ENCODE data around the gene IMP4. TPM values are rescaled to one million over a fixed set of nuclear protein-coding genes. Genes with fewer than 3 reads are reported as not detected.

Gene IMP4
- total and polyA plus RNA-seq, 10 of the 15 experiments (the other 5 are each of a cell fraction or from before 2014, with no cell fraction given), result 41.4 to 242 (median 166) TPM

- Histone ChIP-seq H3K79me2 (ENCODE audit: control insufficient read depth, insufficient read depth, low read length) (no peaks in the 10 kb centered on the region), H3K27me3 (replicated peaks in 1 of 2; ENCODE audit: control insufficient read depth in 2 of 2, insufficient read depth in 2 of 2, low read length in 1 of 2) (no peaks in the 10 kb centered on the region; a peak in 2 of 4 replicates), H3K4me3 (no peak overlapping the region), H3K27ac (ENCODE audit: control insufficient read depth, insufficient read depth) (no peak overlapping the region), H3K36me3 (ENCODE audit: control insufficient read depth in 2 of 2, insufficient read depth in 2 of 2, low read length in 1 of 2) (no peaks in the 10 kb centered on the region), H2AFZ (ENCODE audit: control insufficient read depth, low read depth, low read length) (no peak overlapping the region), H3K4me2 (ENCODE audit: control insufficient read depth, insufficient read depth) (no peak overlapping the region), H3K9ac (ENCODE audit: control insufficient read depth, insufficient read depth, low read length) (no peak overlapping the region), H4K20me1 (ENCODE audit: control insufficient read depth, insufficient read depth) (no peaks in the 10 kb centered on the region), H3K4me1 (ENCODE audit: control insufficient read depth, insufficient read depth, low read length) (no peaks in the 10 kb centered on the region), H3K9me3 (replicated peaks; ENCODE audit: control insufficient read depth, insufficient read depth, low read length) (no peaks in the 10 kb centered on the region)
- in situ Hi-C loops (cut with MboI), result no loop called here
- DNase-seq (ENCODE audit: low read depth, low spot score), result no peak
- WGBS (ENCODE audit: insufficient coverage, insufficient replicate concordance, low lambda C conversion rate, missing lambda C conversion rate), result 66% methylated on average over 3 of the region's 3 CpGs
- ChIA-PET CTCF (no interaction called here), POLR2A (no interaction called here), RAD21 (ENCODE audit: unreplicated experiment) (no interaction called here), SMC1A (ENCODE audit: uncharacterized antibody, unreplicated experiment) (no interaction called here)
- no peak for ATAC-seq
- no TSS peak for BruUV-seq (replicated peaks)
- FAIRE-seq, result no peak
- intact Hi-C loops (cut with micrococcal nuclease; ENCODE audit: unreplicated experiment), result no loop called here
- no peak for TF ChIP-seq PAX5 (IDR thresholded peaks at IDR 0.05; ENCODE audit: borderline replicate concordance, low read depth, low read length)
- TF ChIP-seq NBN (IDR thresholded peaks at IDR 0.05), result no peak
- no peak for TF ChIP-seq TBL1XR1 (IDR thresholded peaks at IDR 0.05; ENCODE audit: low read depth, low read length)
- TF ChIP-seq SMARCA5 (IDR thresholded peaks at IDR 0.05), result no peak
- TF ChIP-seq ZBTB40 (IDR thresholded peaks at IDR 0.05; ENCODE audit: borderline replicate concordance), result no peak
- no peak for TF ChIP-seq NFIC (IDR thresholded peaks at IDR 0.05; ENCODE audit: low read depth, low read length)
- TF ChIP-seq SREBF1 (IDR thresholded peaks at IDR 0.05; ENCODE audit: low read length), result no peak
- TF ChIP-seq TCF7 (IDR thresholded peaks at IDR 0.05; ENCODE audit: borderline replicate concordance), result no peak
- TF ChIP-seq E2F4 (IDR thresholded peaks at IDR 0.05; ENCODE audit: low read depth, low read length), result no peak
- no peak for TF ChIP-seq NFYA (IDR thresholded peaks at IDR 0.05; ENCODE audit: borderline replicate concordance, low read depth, low read length)
- TF ChIP-seq, protein P1, sequence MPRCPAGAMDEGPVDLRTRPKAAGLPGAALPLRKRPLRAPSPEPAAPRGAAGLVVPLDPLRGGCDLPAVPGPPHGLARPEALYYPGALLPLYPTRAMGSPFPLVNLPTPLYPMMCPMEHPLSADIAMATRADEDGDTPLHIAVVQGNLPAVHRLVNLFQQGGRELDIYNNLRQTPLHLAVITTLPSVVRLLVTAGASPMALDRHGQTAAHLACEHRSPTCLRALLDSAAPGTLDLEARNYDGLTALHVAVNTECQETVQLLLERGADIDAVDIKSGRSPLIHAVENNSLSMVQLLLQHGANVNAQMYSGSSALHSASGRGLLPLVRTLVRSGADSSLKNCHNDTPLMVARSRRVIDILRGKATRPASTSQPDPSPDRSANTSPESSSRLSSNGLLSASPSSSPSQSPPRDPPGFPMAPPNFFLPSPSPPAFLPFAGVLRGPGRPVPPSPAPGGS (IDR thresholded peaks at IDR 0.05; ENCODE audit: borderline replicate concordance, insufficient read depth, low read depth, low read length, poor library complexity, severe bottlenecking), result no peak
Observed at GRCh38 chr2:130319536-130319935, 23.2 kb upstream of the IMP4 start.

Data from GM12878 (cell line).